Liver (tissue), 9 donors: ENCODE results near the gene VAPA. TPM values are rescaled to one million over a fixed set of nuclear protein-coding genes. Genes with fewer than 3 reads are reported as not detected.

Source experiments
- DNase-seq: peaks from one replicate; pipeline ENCODE4 v3.0.0-alpha.2; 2017; ENCODE audit warnings: low spot score
- H3K27ac ChIP-seq, 2 donors: one replicate each; pipeline ENCODE4 v1.7.0; 2013; ENCODE audit warnings: inconsistent platforms in 2 of 2, low read length in 2 of 2, control low read depth in 1 of 2, low read depth in 1 of 2, mild to moderate bottlenecking in 1 of 2
- H3K27me3 ChIP-seq, 4 donors: one replicate each; pipeline versions ENCODE4 v1.6.1 to v1.7.0; 2013; ENCODE audit warnings: low read length in 3 of 4, inconsistent platforms in 1 of 4, mild to moderate bottlenecking in 1 of 4, moderate library complexity in 1 of 4; ENCODE audit not compliant: control insufficient read depth in 4 of 4, insufficient read depth in 4 of 4
- H3K36me3 ChIP-seq, 4 donors: one replicate each; pipeline versions ENCODE4 v1.6.1 to v1.7.0; 2013; ENCODE audit warnings: low read length in 3 of 4, mild to moderate bottlenecking in 3 of 4, low read depth in 1 of 4, moderate library complexity in 1 of 4; ENCODE audit not compliant: control insufficient read depth in 4 of 4, insufficient read depth in 3 of 4
- H3K4me1 ChIP-seq, 4 donors: one replicate each; pipeline versions ENCODE4 v1.6.1 to v1.7.0; 2013; ENCODE audit warnings: low read length in 3 of 4, mild to moderate bottlenecking in 3 of 4, moderate library complexity in 1 of 4; ENCODE audit not compliant: control insufficient read depth in 4 of 4, insufficient read depth in 4 of 4
- H3K4me3 ChIP-seq, 3 donors: one replicate each; pipeline versions ENCODE4 v1.6.1 to v1.7.0; 2013; ENCODE audit warnings: low read length in 3 of 3, control low read depth in 1 of 3, low read depth in 1 of 3, mild to moderate bottlenecking in 1 of 3
- H3K9ac ChIP-seq, 2 donors: one replicate each; pipeline ENCODE4 v1.7.0; 2013; ENCODE audit warnings: low read length in 2 of 2, mild to moderate bottlenecking in 2 of 2, moderate library complexity in 2 of 2, control low read depth in 1 of 2, low read depth in 1 of 2
- H3K9me3 ChIP-seq, 4 donors: one replicate each; pipeline versions ENCODE4 v1.6.1 to v1.7.0; 2013; ENCODE audit warnings: low read length in 3 of 4; ENCODE audit not compliant: control insufficient read depth in 4 of 4
- FOXA1 ChIP-seq: IDR thresholded peaks from 2 replicates; pipeline ENCODE4 v1.6.1; 2016; ENCODE audit warnings: antibody characterized with exemption
- FOXA2 ChIP-seq: IDR thresholded peaks from 2 replicates; pipeline ENCODE4 v1.6.1; 2016; ENCODE audit warnings: antibody characterized with exemption
- GABPA ChIP-seq, 2 donors: IDR thresholded peaks in 1 of 2; conservative IDR thresholded peaks in 1 of 2; 2 replicates each; pipeline ENCODE4 v1.6.1; 2016; ENCODE audit warnings: antibody characterized with exemption in 2 of 2, mild to moderate bottlenecking in 1 of 2, moderate library complexity in 1 of 2
- HNF4A ChIP-seq, 2 donors: conservative IDR thresholded peaks; 2 replicates each; pipeline ENCODE4 v1.6.1; 2016; ENCODE audit warnings: antibody characterized with exemption in 2 of 2, mild to moderate bottlenecking in 2 of 2
- JUND ChIP-seq, 2 donors: IDR thresholded peaks; 2 replicates each; pipeline ENCODE4 v1.6.1; 2016; ENCODE audit warnings: antibody characterized with exemption in 2 of 2
- NR2F2 ChIP-seq: IDR thresholded peaks from 2 replicates; pipeline ENCODE4 v1.6.1; 2016; ENCODE audit warnings: antibody characterized with exemption
- RAD21 ChIP-seq, 2 donors: IDR thresholded peaks; 2 replicates each; pipeline ENCODE4 v1.6.1; 2016; ENCODE audit warnings: antibody characterized with exemption in 2 of 2, mild to moderate bottlenecking in 2 of 2
- REST ChIP-seq: IDR thresholded peaks from 2 replicates; pipeline ENCODE4 v1.6.1; 2016; ENCODE audit warnings: antibody characterized with exemption, mild to moderate bottlenecking
- RXRA ChIP-seq, 2 donors: IDR thresholded peaks; 2 replicates each; pipeline ENCODE4 v1.6.1; 2017 to 2018; ENCODE audit warnings: antibody characterized with exemption in 2 of 2, mild to moderate bottlenecking in 1 of 2
- SP1 ChIP-seq: IDR thresholded peaks from 2 replicates; pipeline ENCODE4 v1.6.1; 2018; ENCODE audit warnings: antibody characterized with exemption, mild to moderate bottlenecking
- TAF1 ChIP-seq: conservative IDR thresholded peaks from 2 replicates; pipeline ENCODE4 v1.6.1; 2016; ENCODE audit warnings: antibody characterized with exemption, mild to moderate bottlenecking
- YY1 ChIP-seq: IDR thresholded peaks from 2 replicates; pipeline ENCODE4 v1.6.1; 2016; ENCODE audit warnings: antibody characterized with exemption, mild to moderate bottlenecking
- WGBS: extraction: QIAGEN DNeasy Blood & Tissue Kit; methylation state at CpG from one replicate; pipeline ENCODE4 v1.1.7; 2013; 5-methylcytosine and 5-hydroxymethylcytosine counted together
- polyA plus RNA-seq, 2 donors: library from polyadenylated mRNA; stranded (reverse) in 1 of 2; unstranded in 1 of 2; fragments of 200-250 nt in 1 of 2; fragments of >200 nt in 1 of 2; fragmentation: Nextera tagmentation in 1 of 2; extraction: Ambion mirVana in 1 of 2; gene quantifications; one replicate each; pipeline versions ENCODE4 v1.2.1 to v1.2.3, GENCODE V29; 2013 to 2015
- total RNA-seq, 2 donors: library from RNA; depleted of rRNA; stranded (reverse); fragments of >200 nt; gene quantifications; one replicate each; pipeline ENCODE4 v1.2.3, GENCODE V29; 2014
- TF ChIP-seq, protein P1 (sequence below): IDR thresholded peaks from 2 replicates; pipeline ENCODE4 v1.6.1; 2016; ENCODE audit warnings: antibody characterized with exemption
- TF ChIP-seq, protein P2 (sequence below): IDR thresholded peaks from 2 replicates; pipeline ENCODE4 v1.6.1; 2016; ENCODE audit warnings: antibody characterized with exemption
- TF ChIP-seq, protein P3 (sequence below): IDR thresholded peaks from 2 replicates; pipeline ENCODE4 v1.6.1; 2016; ENCODE audit warnings: antibody characterized with exemption
- donor health status: healthy.
- donor health status: healthy.
- donor health status: healthy.
- donor health status: healthy.
- donor health status: healthy.

Gene VAPA
- total and polyA plus RNA-seq, 4 donors: 80.7 to 114 (median 91.0) TPM

DNA sequence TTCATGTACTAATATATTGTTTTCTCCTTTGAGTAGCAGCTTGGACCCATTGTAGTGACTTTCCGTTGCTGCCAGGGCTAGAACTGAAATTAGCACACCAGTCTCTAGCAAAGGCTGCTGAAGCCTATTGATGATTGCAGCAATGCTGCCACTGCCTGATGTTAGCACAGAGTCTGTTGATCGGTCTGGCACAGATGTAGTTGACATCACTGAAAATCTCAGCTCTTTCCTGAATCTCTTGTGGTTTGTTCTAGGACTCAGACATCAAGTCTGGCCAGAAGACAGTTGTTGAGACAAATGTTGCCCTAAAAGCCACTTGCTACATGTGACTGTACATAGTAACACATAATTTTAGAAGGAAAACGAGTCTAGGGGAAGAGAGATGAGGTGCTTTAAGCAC is 47.2 kb downstream of the VAPA start:
- TF ChIP-seq YY1: no peak
- TF ChIP-seq, protein P1, sequence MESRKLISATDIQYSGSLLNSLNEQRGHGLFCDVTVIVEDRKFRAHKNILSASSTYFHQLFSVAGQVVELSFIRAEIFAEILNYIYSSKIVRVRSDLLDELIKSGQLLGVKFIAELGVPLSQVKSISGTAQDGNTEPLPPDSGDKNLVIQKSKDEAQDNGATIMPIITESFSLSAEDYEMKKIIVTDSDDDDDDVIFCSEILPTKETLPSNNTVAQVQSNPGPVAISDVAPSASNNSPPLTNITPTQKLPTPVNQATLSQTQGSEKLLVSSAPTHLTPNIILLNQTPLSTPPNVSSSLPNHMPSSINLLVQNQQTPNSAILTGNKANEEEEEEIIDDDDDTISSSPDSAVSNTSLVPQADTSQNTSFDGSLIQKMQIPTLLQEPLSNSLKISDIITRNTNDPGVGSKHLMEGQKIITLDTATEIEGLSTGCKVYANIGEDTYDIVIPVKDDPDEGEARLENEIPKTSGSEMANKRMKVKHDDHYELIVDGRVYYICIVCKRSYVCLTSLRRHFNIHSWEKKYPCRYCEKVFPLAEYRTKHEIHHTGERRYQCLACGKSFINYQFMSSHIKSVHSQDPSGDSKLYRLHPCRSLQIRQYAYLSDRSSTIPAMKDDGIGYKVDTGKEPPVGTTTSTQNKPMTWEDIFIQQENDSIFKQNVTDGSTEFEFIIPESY: no peak
- Histone ChIP-seq H3K36me3 (peaks cover 0 to 2% (median 0%) of the 10 kb centered on the region in 4 donors), H3K27ac (no peak overlapping the region), H3K9ac (no peak overlapping the region), H3K9me3 (no peaks in the 10 kb centered on the region), H3K4me1 (no peaks in the 10 kb centered on the region), H3K4me3 (no peak overlapping the region), H3K27me3 (no peaks in the 10 kb centered on the region)
- 37% methylated on average over 3 of the region's 3 CpGs for WGBS
- DNase-seq: no peak

DNA sequence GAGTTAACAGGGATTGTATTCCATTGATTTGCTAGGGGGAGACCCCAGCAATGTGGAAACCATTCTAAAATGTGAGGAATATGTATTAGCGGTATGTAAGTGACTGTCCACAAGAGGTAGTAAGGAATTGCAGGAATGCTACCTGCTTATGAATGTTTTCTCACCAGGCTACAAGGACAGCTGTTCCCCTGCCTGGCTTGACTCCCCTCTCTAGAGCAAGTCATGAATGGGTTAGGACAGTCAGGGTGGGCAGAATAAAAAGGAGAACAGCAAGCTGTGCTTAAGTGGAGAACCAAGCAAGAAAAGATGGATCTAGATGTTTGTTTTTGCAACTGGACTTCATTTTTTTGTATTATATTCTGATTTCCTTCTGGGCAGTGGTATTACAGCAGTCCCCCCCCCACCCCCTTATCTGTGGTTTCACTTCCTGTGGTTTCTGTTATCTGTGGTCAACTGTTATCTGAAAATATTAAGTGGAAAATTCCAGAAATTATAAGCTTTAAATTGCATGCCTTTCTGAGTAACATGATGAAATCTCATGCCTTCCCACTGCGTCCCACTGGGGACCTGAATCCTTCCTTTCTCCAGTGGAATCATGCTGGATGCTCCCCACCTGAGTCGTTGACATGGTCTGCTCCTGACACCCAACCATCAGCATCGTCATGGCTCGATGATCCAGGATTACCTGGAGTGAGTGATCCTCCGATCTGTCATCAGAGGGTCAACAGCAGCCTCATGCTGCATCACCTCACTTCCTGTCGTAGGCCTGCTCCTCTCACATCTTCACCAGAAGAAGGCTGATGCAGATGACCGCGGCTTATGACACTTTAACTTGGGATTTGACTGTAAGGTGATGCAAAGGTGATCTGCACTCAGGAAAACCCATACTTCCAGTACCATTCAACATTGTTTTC is 52.2 kb downstream of the VAPA start:
- Histone ChIP-seq H3K27me3 (peaks cover 0 to 4% (median 0%) of the 10 kb centered on the region in 4 donors), H3K9me3 (no peaks in the 10 kb centered on the region), H3K9ac (no peak overlapping the region), H3K36me3 (no peaks in the 10 kb centered on the region), H3K4me3 (no peak overlapping the region), H3K27ac (no peak overlapping the region), H3K4me1 (no peaks in the 10 kb centered on the region)
- TF ChIP-seq, protein P2, sequence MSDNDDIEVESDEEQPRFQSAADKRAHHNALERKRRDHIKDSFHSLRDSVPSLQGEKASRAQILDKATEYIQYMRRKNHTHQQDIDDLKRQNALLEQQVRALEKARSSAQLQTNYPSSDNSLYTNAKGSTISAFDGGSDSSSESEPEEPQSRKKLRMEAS: no peak
- TF ChIP-seq NR2F2 (no peak), FOXA2 (no peak), SP1 (no peak), REST (no peak), TAF1 (no peak), GABPA (IDR thresholded peaks at IDR 0.05 in 1 of 2, conservative IDR thresholded peaks at IDR 0.05 in 1 of 2) (no peak), HNF4A (conservative IDR thresholded peaks at IDR 0.05) (no peak), RAD21 (IDR thresholded peaks at IDR 0.05) (no peak), RXRA (IDR thresholded peaks at IDR 0.05) (no peak), FOXA1 (no peak), JUND (IDR thresholded peaks at IDR 0.05) (no peak)
- TF ChIP-seq, protein P3, sequence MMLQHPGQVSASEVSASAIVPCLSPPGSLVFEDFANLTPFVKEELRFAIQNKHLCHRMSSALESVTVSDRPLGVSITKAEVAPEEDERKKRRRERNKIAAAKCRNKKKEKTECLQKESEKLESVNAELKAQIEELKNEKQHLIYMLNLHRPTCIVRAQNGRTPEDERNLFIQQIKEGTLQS: no peak
- no peak for DNase-seq
- WGBS: 90% methylated on average over 9 of the region's 9 CpGs
